ENCODE measurements around the gene UBE4B. TPM values are rescaled to one million over a fixed set of nuclear protein-coding genes. Genes with fewer than 3 reads are reported as not detected.

The UBE4B gene
- total RNA-seq, 2 donors from 2014 or later, result 62.7 to 73.3 TPM

- 57 to 97% methylated on average over 1 of the region's 1 CpG for WGBS, 2 experiments (ENCODE audit: insufficient coverage in 1 of 2, insufficient read length in 1 of 2)
- H3K27ac Mint-ChIP-seq, result no peak overlapping the region
These were observed 192.8 kb downstream of the UBE4B start for GRCh38 chr1:10225573-10225972.

GRCh38 chr1:10228528-10228927 is 195.8 kb downstream of the UBE4B start:
- Histone ChIP-seq H3K9ac (ENCODE audit: extremely low read depth, low read length, poor library complexity, severe bottlenecking) (no peak overlapping the region), H3K27ac (ENCODE audit: low read depth, low read length) (no peak overlapping the region), H3K9me3 (ENCODE audit: control insufficient read depth, low read length) (peaks cover 8% of the 10 kb centered on the region), H3K27me3 (ENCODE audit: control insufficient read depth, insufficient read depth, low read length, poor library complexity, severe bottlenecking) (no peaks in the 10 kb centered on the region), H3K36me3 (ENCODE audit: control insufficient read depth, insufficient read depth, low read length) (peaks cover 11% of the 10 kb centered on the region), H3K4me1 (ENCODE audit: control insufficient read depth, insufficient read depth, low read length) (no peaks in the 10 kb centered on the region), H3K4me3 (ENCODE audit: low read length) (no peak overlapping the region)
- Mint-ChIP-seq H3K4me1 (no peaks in the 10 kb centered on the region), H3K27me3 (ENCODE audit: insufficient read depth) (no peaks in the 10 kb centered on the region), H3K4me3 (no peak overlapping the region), H3K9me3 (peaks cover 4% of the 10 kb centered on the region), H3K36me3 (ENCODE audit: low read depth) (peaks cover 2% of the 10 kb centered on the region), H3K27ac (no peak overlapping the region)
- 75 to 93% methylated on average over 2 of the region's 2 CpGs for WGBS, 2 experiments (ENCODE audit: insufficient coverage in 1 of 2, insufficient read length in 1 of 2)
- DNase-seq, result no peak
- no peak for TF ChIP-seq CTCF (conservative IDR thresholded peaks at IDR 0.05)

More at GRCh38 chr1:10225573-10225972, 192.8 kb downstream of the UBE4B start:
- no peak for TF ChIP-seq CTCF (conservative IDR thresholded peaks at IDR 0.05)
- DNase-seq, result no peak
- H3K9ac ChIP-seq (ENCODE audit: extremely low read depth, low read length, poor library complexity, severe bottlenecking), result no peak overlapping the region
- H3K4me1 Mint-ChIP-seq, result no peaks in the 10 kb centered on the region
- no peaks in the 10 kb centered on the region for H3K36me3 ChIP-seq (ENCODE audit: control insufficient read depth, insufficient read depth, low read length)
- H3K27ac ChIP-seq (ENCODE audit: low read depth, low read length), result no peak overlapping the region
- H3K4me3 ChIP-seq (ENCODE audit: low read length), result no peak overlapping the region
- no peaks in the 10 kb centered on the region for H3K4me1 ChIP-seq (ENCODE audit: control insufficient read depth, insufficient read depth, low read length)
- H3K4me3 Mint-ChIP-seq, result no peak overlapping the region
- peaks cover 9% of the 10 kb centered on the region for H3K36me3 Mint-ChIP-seq (ENCODE audit: low read depth)
- H3K9me3 ChIP-seq (ENCODE audit: control insufficient read depth, low read length), result peaks cover 8% of the 10 kb centered on the region
- H3K9me3 Mint-ChIP-seq, result peaks cover 6% of the 10 kb centered on the region
- H3K27me3 ChIP-seq (ENCODE audit: control insufficient read depth, insufficient read depth, low read length, poor library complexity, severe bottlenecking), result no peaks in the 10 kb centered on the region
- H3K27me3 Mint-ChIP-seq (ENCODE audit: insufficient read depth), result no peaks in the 10 kb centered on the region

- H3K36me3 Mint-ChIP-seq (ENCODE audit: low read depth), result peaks cover 7% of the 10 kb centered on the region
- 83 to 93% methylated on average over 1 to 4 of the region's 5 CpGs for WGBS, 2 experiments (ENCODE audit: insufficient coverage in 1 of 2, insufficient read length in 1 of 2)
- Histone ChIP-seq H3K4me3 (ENCODE audit: low read length) (no peak overlapping the region), H3K9ac (ENCODE audit: extremely low read depth, low read length, poor library complexity, severe bottlenecking) (no peak overlapping the region), H3K4me1 (ENCODE audit: control insufficient read depth, insufficient read depth, low read length) (no peaks in the 10 kb centered on the region), H3K9me3 (ENCODE audit: control insufficient read depth, low read length) (no peaks in the 10 kb centered on the region), H3K36me3 (ENCODE audit: control insufficient read depth, insufficient read depth, low read length) (peaks cover 19% of the 10 kb centered on the region), H3K27ac (ENCODE audit: low read depth, low read length) (no peak overlapping the region), H3K27me3 (ENCODE audit: control insufficient read depth, insufficient read depth, low read length, poor library complexity, severe bottlenecking) (no peaks in the 10 kb centered on the region)
- no peak for TF ChIP-seq CTCF (conservative IDR thresholded peaks at IDR 0.05)
- H3K4me1 Mint-ChIP-seq, result no peaks in the 10 kb centered on the region
- no peak overlapping the region for H3K4me3 Mint-ChIP-seq
- H3K9me3 Mint-ChIP-seq, result no peaks in the 10 kb centered on the region
- H3K27me3 Mint-ChIP-seq (ENCODE audit: insufficient read depth), result no peaks in the 10 kb centered on the region
- no peak for DNase-seq
- H3K27ac Mint-ChIP-seq, result no peak overlapping the region
These were observed 197.1 kb downstream of the UBE4B start for GRCh38 chr1:10229903-10230302.

Small RNAs within 50 kb of the gene (microRNA-seq; reads per million reads assigned to microRNA genes)
- gene MIR1273D (ENCODE audit: borderline microRNAs expressed), result not detected

Other genes starting within 250 kb of the UBE4B start
- gene CLSTN1, start 209.0 kb upstream of the UBE4B start, total RNA-seq, result 100 to 1,000 TPM in 1 of 2 donors, 10 to 100 TPM in 1; 96.6 to 116 TPM
- gene CTNNBIP1, start 122.7 kb upstream of the UBE4B start, total RNA-seq, result 10 to 100 TPM; 65.0 to 69.5 TPM
- gene LZIC, start 89.6 kb upstream of the UBE4B start, total RNA-seq, result 10 to 100 TPM; 27.7 to 40.0 TPM
- gene NMNAT1, start 89.5 kb upstream of the UBE4B start, total RNA-seq, result 1 to 10 TPM; 5.4 to 7.9 TPM
- 1 to 10 TPM in 1 of 2 donors, under 1 TPM in 1; 0.77 to 2.6 TPM for gene RBP7, start 35.7 kb upstream of the UBE4B start, total RNA-seq
- gene KIF1B, start 177.6 kb downstream of the UBE4B start, total RNA-seq, result 10 to 100 TPM; 71.5 to 74.2 TPM